ENCODE measurements around the gene CAB39.

DNA sequence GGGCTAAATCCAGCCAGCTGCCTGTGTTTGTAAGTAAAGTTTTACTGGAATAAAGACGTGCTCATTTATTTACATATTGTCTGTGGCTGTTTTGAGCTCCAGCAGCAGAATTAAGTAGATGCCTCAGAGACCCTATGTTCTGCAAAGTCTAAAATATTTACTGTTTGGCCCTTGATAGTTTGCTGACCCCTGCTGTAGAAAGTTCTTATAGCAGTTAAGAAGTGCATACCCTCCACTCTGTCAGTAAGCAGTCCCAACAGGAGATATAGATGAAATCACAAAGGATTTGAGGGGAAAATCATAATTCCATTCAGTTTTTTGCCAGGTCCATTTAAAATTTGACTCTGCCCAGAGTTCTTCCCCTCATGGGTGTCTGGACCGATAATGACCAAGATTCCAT is 102.0 kb downstream of the CAB39 start:
- TF ChIP-seq, protein P1, sequence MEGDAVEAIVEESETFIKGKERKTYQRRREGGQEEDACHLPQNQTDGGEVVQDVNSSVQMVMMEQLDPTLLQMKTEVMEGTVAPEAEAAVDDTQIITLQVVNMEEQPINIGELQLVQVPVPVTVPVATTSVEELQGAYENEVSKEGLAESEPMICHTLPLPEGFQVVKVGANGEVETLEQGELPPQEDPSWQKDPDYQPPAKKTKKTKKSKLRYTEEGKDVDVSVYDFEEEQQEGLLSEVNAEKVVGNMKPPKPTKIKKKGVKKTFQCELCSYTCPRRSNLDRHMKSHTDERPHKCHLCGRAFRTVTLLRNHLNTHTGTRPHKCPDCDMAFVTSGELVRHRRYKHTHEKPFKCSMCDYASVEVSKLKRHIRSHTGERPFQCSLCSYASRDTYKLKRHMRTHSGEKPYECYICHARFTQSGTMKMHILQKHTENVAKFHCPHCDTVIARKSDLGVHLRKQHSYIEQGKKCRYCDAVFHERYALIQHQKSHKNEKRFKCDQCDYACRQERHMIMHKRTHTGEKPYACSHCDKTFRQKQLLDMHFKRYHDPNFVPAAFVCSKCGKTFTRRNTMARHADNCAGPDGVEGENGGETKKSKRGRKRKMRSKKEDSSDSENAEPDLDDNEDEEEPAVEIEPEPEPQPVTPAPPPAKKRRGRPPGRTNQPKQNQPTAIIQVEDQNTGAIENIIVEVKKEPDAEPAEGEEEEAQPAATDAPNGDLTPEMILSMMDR (optimal IDR thresholded peaks at IDR 0.05 in 1 of 3, IDR thresholded peaks at IDR 0.05 in 1 of 3, conservative IDR thresholded peaks at IDR 0.05 in 1 of 3; ENCODE audit: extremely low read depth in 1 of 3, insufficient read depth in 2 of 3, low read length in 3 of 3): peak in 1 of 3 experiments; percentile 30
- no peak for TF ChIP-seq EZH2 (IDR thresholded peaks at IDR 0.05; ENCODE audit: low read length)

All from keratinocyte (primary cell).